ENCODE results near the gene ZBTB7B. TPM values are rescaled to one million over a fixed set of nuclear protein-coding genes. Genes with fewer than 3 reads are reported as not detected.

Gene ZBTB7B
- total and polyA plus RNA-seq, 2 donors from 2014 or later, result 20.1 to 68.7 TPM

DNA sequence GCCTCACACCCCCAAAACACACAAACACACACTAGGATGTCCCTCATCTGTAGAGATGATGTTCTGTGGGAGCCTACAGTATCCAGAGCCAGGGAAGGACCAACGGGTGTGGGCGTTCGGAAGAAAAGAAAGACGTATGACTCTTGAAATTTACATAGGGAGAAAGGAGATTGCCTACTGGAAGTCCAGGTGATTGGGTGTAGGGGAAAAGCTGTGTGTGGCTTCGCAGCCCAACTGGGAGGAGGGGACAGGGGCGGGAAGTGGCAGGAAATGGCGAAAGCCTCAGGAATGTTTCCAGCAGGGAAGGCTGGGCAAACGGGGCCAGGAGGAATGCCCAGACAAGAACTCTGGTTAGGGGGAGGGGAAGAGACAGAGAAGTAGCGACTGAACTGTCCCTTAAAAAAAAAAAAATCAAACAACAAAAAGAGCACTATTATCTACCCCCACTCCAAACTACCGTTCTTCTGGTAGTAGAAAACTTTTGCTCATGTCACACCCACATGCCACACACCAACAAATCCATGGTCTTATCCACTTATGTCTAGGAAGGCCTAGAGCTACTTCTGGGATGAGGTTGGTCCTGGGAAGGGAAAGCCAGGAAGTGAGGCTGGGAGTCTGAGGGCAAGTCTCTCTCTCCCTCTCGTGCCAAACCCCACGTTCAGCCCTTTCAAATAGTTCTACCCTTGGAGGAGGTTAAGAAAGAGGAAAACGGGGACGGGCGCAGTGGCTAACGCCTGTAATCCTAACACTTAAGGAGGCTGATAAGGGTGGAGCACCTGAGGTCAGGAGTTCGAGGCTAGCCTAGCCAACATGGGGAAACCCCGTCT is 29.9 kb upstream of the ZBTB7B start:
- no peak for FAIRE-seq
- Histone ChIP-seq H3K36me3 (ENCODE audit: control insufficient read depth in 2 of 3, insufficient read depth in 3 of 3, low read length in 3 of 3) (peaks cover 0 to 8% (median 6%) of the 10 kb centered on the region in 3 donors), H3K9me3 (ENCODE audit: control insufficient read depth in 2 of 3, insufficient read depth in 1 of 3, low read length in 3 of 3) (no peaks in the 10 kb centered on the region), H3K4me1 (ENCODE audit: control insufficient read depth in 2 of 3, insufficient read depth in 2 of 3, low read depth in 1 of 3, low read length in 3 of 3) (peaks cover 7 to 30% (median 24%) of the 10 kb centered on the region in 3 donors), H3K27ac (ENCODE audit: low read depth in 2 of 2, low read length in 2 of 2) (peak overlapping the region; percentile 96 to 98), H3K4me3 (ENCODE audit: low read length in 3 of 3) (peak overlapping the region; percentile 27 to 83 (median 70)), H3K27me3 (ENCODE audit: control insufficient read depth, insufficient read depth, low read length) (no peaks in the 10 kb centered on the region), H3K9ac (ENCODE audit: low read length in 3 of 3) (peak overlapping the region in 2 of 3 donors; percentile 73 to 83)
- intact Hi-C loops (cut with DNase I), result no loop called here
- peak; percentile 61 to 94 (median 78) for DNase-seq
- TF ChIP-seq, protein P1, sequence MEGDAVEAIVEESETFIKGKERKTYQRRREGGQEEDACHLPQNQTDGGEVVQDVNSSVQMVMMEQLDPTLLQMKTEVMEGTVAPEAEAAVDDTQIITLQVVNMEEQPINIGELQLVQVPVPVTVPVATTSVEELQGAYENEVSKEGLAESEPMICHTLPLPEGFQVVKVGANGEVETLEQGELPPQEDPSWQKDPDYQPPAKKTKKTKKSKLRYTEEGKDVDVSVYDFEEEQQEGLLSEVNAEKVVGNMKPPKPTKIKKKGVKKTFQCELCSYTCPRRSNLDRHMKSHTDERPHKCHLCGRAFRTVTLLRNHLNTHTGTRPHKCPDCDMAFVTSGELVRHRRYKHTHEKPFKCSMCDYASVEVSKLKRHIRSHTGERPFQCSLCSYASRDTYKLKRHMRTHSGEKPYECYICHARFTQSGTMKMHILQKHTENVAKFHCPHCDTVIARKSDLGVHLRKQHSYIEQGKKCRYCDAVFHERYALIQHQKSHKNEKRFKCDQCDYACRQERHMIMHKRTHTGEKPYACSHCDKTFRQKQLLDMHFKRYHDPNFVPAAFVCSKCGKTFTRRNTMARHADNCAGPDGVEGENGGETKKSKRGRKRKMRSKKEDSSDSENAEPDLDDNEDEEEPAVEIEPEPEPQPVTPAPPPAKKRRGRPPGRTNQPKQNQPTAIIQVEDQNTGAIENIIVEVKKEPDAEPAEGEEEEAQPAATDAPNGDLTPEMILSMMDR (IDR thresholded peaks at IDR 0.05; ENCODE audit: borderline replicate concordance, extremely low read depth, insufficient read depth), result no peak

DNA sequence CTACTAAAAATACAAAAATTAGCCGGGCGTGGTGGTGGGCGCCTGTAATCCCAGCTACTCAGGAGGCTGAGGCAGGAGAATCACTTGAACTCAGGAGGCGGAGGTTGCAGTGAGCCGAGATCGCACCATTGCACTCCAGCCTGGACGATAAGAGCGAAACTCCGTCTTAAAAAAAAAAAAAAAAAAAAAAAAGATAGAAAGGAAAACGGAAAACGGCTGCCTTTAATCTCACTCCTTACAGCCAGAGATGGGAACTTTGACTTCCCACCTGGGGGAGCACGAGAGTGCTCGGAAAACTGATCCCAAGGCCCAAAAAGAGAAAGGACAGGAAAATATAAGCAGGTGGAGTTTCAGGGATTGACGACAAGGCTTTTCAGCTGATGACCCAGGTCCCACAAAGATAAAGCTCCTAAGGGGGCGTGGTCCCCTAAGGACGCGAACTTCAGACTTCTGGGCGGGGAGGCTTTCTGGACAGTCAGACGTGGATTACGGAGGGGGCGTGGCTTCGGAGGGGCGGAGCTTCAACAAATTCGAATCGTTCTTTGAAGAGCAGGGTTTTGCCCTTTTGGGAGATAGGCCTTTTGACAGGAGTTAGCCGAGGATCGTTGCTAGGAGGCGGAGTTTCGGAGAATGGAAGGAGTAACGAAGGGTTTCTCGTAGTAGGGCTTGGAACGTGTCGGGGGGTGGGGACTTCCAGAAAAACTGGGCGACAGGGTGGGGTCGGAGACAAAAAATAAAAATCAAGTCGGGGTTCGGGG is 29.1 kb upstream of the ZBTB7B start:
- intact Hi-C loops (cut with DNase I), result no loop called here
- peak; percentile 95 to 99 (median 98) for DNase-seq
- no peaks in the 10 kb centered on the region for H3K9me3 ChIP-seq (ENCODE audit: control insufficient read depth in 2 of 3, insufficient read depth in 1 of 3, low read length in 3 of 3)
- H3K9ac ChIP-seq (ENCODE audit: low read length in 3 of 3), result peak overlapping the region; percentile 24 to 93 (median 83)
- peaks cover 0 to 3% (median 0%) of the 10 kb centered on the region in 3 donors for H3K36me3 ChIP-seq (ENCODE audit: control insufficient read depth in 2 of 3, insufficient read depth in 3 of 3, low read length in 3 of 3)
- no peak for FAIRE-seq
- peak overlapping the region; percentile 96 to 98 for H3K27ac ChIP-seq (ENCODE audit: low read depth in 2 of 2, low read length in 2 of 2)
- TF ChIP-seq, protein P1 (IDR thresholded peaks at IDR 0.05; ENCODE audit: borderline replicate concordance, extremely low read depth, insufficient read depth), result peak; percentile 19
- H3K4me1 ChIP-seq (ENCODE audit: control insufficient read depth in 2 of 3, insufficient read depth in 2 of 3, low read depth in 1 of 3, low read length in 3 of 3), result peaks cover 7 to 30% (median 24%) of the 10 kb centered on the region in 3 donors
- peak overlapping the region; percentile 75 to 94 (median 83) for H3K4me3 ChIP-seq (ENCODE audit: low read length in 3 of 3)
- no peaks in the 10 kb centered on the region for H3K27me3 ChIP-seq (ENCODE audit: control insufficient read depth, insufficient read depth, low read length)

DNA sequence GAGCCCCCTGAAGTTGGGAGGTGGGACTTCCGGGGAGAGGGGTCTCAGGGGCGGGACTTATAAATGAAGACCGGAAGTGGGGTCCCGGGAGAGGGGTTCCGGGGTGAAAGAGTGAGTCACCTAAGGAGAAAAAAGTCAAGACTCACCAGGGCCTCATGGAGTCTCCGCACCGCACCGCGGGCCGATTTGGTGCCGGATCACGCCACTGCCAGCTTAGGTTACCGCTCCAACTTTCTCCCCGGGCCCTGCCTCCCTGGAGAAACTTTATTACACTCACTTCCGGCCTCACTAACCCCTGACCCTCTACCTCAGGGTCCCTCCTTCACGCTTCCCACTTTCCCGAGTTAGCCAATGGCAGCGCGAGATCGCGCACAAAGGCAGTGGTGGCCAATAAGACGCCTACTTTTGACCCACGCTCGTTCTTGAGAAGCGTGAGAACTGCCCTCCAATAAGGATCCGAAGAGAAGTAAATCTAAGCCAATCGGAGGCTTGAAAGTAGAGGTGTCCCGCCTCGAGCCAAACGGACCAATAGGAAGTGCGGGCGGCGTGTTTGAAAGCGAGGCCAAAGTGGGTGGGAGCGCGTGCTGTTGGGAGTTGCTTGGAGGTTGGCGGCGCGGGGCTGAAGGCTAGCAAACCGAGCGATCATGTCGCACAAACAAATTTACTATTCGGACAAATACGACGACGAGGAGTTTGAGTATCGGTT is 28.3 kb upstream of the ZBTB7B start, which contains the start of gene CKS1B:
TSS of gene CKS1B (plus strand) at position 580 of the 706 bp plus-strand sequence. CDS start at position 645, 65 bp downstream.
- Histone ChIP-seq H3K9ac (ENCODE audit: low read length in 3 of 3) (peak within 1 kb of the TSS; percentile 93 to 98 (median 97)), H3K4me1 (ENCODE audit: control insufficient read depth in 2 of 3, insufficient read depth in 2 of 3, low read depth in 1 of 3, low read length in 3 of 3) (peaks cover 7 to 30% (median 20%) of the 10 kb centered on the region in 3 donors), H3K27me3 (ENCODE audit: control insufficient read depth, insufficient read depth, low read length) (no peaks in the 10 kb centered on the region), H3K9me3 (ENCODE audit: control insufficient read depth in 2 of 3, insufficient read depth in 1 of 3, low read length in 3 of 3) (no peaks in the 10 kb centered on the region), H3K27ac (ENCODE audit: low read depth in 2 of 2, low read length in 2 of 2) (peak within 1 kb of the TSS; percentile 96 to 98), H3K36me3 (ENCODE audit: control insufficient read depth in 2 of 3, insufficient read depth in 3 of 3, low read length in 3 of 3) (no peaks in the 10 kb centered on the region), H3K4me3 (ENCODE audit: low read length in 3 of 3) (peak within 1 kb of the TSS; percentile 75 to 94 (median 83))
- intact Hi-C loops (cut with DNase I), result no loop called here
- TF ChIP-seq, protein P1 (IDR thresholded peaks at IDR 0.05; ENCODE audit: borderline replicate concordance, extremely low read depth, insufficient read depth), result no peak
- peak; percentile 99 for FAIRE-seq
- DNase-seq, result peak; percentile 99 to 100 (median 99)
